ENCODE results near the gene PLIN1.

DNA sequence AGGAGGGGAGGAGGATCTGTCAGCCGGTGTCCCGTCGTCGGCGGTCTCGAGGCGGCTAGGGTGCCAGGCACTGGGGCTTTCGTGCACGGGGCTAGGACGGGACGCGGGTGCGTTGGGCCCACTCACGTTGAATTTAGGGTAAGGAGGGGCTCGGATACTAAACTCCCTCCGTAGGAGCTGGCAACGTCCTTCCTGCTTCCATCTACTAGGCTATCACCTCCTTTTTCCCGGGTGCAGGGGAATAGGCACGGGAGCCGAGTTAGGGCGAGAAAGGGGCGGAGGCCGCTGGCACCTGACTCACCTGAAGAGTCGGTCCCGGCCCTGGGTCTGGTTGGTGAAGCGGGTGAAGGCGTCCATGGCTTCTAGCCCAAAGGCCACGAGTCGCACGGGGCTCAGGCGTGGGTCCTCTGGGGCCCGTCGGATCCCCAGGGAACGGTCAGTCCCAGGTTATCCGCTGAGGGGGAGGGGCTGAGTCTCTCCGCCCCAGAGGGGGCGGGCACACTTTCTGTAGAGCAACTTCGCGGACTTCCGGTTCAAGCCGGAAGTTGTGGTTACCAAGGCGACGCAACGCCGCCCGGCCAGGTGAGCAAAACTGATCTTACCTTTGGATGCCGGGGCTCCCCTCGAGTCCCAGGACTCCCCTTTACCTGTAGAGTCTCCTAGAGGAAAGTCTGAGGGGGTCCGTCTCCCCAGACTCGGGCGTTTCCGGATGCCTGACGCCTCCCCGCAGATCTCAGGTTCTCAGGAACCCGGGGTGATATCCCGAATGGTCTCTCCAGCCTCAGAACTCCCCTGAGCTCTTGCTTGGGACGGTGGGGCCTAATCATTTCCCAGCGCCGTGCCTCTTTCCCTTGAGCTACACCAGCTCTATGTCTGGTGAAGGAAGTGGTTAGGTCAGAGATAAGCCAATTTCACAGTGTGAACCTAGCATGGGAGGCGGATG, 11.4 kb upstream of the PLIN1 start, which contains the start of the genes PEX11A and WDR93:
- TF ChIP-seq, protein P1, sequence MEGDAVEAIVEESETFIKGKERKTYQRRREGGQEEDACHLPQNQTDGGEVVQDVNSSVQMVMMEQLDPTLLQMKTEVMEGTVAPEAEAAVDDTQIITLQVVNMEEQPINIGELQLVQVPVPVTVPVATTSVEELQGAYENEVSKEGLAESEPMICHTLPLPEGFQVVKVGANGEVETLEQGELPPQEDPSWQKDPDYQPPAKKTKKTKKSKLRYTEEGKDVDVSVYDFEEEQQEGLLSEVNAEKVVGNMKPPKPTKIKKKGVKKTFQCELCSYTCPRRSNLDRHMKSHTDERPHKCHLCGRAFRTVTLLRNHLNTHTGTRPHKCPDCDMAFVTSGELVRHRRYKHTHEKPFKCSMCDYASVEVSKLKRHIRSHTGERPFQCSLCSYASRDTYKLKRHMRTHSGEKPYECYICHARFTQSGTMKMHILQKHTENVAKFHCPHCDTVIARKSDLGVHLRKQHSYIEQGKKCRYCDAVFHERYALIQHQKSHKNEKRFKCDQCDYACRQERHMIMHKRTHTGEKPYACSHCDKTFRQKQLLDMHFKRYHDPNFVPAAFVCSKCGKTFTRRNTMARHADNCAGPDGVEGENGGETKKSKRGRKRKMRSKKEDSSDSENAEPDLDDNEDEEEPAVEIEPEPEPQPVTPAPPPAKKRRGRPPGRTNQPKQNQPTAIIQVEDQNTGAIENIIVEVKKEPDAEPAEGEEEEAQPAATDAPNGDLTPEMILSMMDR (IDR thresholded peaks at IDR 0.05) = no peak
- TF ChIP-seq EP300 (IDR thresholded peaks at IDR 0.05; ENCODE audit: low read depth) = peak; percentile 10
- peak; percentile 86 for TF ChIP-seq POLR2A (IDR thresholded peaks at IDR 0.05)

Data from transverse colon (tissue), 3 donors.